GM21619 (cell line): ENCODE data around the gene CPVL.
"Not testable (repeated sequence)": the region's sequence is repeated elsewhere in the genome, so short reads cannot be mapped to it uniquely, and the experiment has no call there.

ENCODE experiments used
- ATAC-seq: cut with Tn5 transposase; IDR thresholded peaks from one replicate; pipeline ENCODE4 v1.9.1; 2021; ENCODE audit not compliant: unreplicated experiment

Gene CPVL

GRCh38 chr7:29122081-29122480, 24.3 kb downstream of the CPVL start:
- ATAC-seq = no peak

GRCh38 chr7:29120955-29121354, 25.4 kb downstream of the CPVL start:
- no peak for ATAC-seq

GRCh38 chr7:29119538-29119937, 26.8 kb downstream of the CPVL start:
- no peak for ATAC-seq

GRCh38 chr7:29116361-29117200, 29.8 kb downstream of the CPVL start:
- no peak for ATAC-seq

- no peak for ATAC-seq
Measured at GRCh38 chr7:29115753-29116152, 30.6 kb downstream of the CPVL start.

GRCh38 chr7:29115130-29115687, 31.1 kb downstream of the CPVL start:
- ATAC-seq = no peak

GRCh38 chr7:29114266-29114665, 32.1 kb downstream of the CPVL start:
- not testable (repeated sequence) for ATAC-seq

GRCh38 chr7:29113384-29114102, 32.8 kb downstream of the CPVL start:
- no peak for ATAC-seq

GRCh38 chr7:29112721-29113120, 33.6 kb downstream of the CPVL start:
- ATAC-seq = no peak

- ATAC-seq = no peak
Measured at GRCh38 chr7:29109899-29110298, 36.4 kb downstream of the CPVL start.

- ATAC-seq = no peak
Measured at GRCh38 chr7:29109358-29109757, 37.0 kb downstream of the CPVL start.

- no peak for ATAC-seq
Measured at GRCh38 chr7:29107056-29107455, 39.3 kb downstream of the CPVL start.

- no peak for ATAC-seq
Measured at GRCh38 chr7:29106669-29106988, 39.7 kb downstream of the CPVL start.

GRCh38 chr7:29105752-29106668, 40.3 kb downstream of the CPVL start:
- ATAC-seq = peak; percentile 73

- no peak for ATAC-seq
Measured at GRCh38 chr7:29105191-29105590, 41.1 kb downstream of the CPVL start.

- ATAC-seq = no peak
Measured at GRCh38 chr7:29102558-29103151, 43.7 kb downstream of the CPVL start.

GRCh38 chr7:29100924-29101323, 45.4 kb downstream of the CPVL start:
- ATAC-seq = no peak

GRCh38 chr7:29099896-29100847, 46.2 kb downstream of the CPVL start:
- no peak for ATAC-seq

- ATAC-seq = no peak
Measured at GRCh38 chr7:29096446-29096730, 49.9 kb downstream of the CPVL start.
